Measurements from ENCODE around the gene SLC43A3. TPM values are rescaled to one million over a fixed set of nuclear protein-coding genes. Genes with fewer than 3 reads are reported as not detected.

The SLC43A3 gene
- total and polyA plus RNA-seq, 2 of the 4 experiments (the other 2 are of a cell fraction): 12.7 to 21.1 TPM

DNA sequence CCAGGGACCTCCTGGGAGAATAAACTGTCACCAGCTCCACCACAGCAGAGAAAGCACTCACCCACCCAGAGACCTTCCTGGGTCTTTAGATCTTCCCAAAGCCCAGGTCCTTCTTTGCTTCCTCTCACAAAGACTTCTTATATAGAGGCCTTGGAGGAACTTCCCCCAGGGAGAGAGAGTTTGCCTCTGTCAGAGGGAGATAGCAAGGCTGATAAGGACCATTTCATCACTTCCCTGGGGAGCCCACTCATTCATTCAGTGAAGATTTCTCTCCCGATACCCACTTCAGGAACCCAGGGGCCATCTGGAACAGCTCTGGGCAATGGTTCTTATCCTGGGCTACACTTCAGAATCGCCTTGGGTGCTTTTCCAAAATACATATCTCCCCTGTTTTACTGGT is 36.4 kb downstream of the SLC43A3 start, which contains the start of gene PRG2:
Gene PRG2 (minus strand): TSS at position 116 of the 400 bp plus-strand sequence. CDS start 706 bp downstream, outside the sequence.
- WGBS, 2 experiments (ENCODE audit: extremely low coverage in 2 of 2, insufficient read length in 1 of 2): no CpG with 5 or more reads among the region's 2 CpGs
- Histone ChIP-seq H4K91ac (ENCODE audit: insufficient read depth, low read depth, low read length) (no peak within 1 kb of the TSS), H3K4me3 (ENCODE audit: insufficient read depth, low read depth, low read length) (no peak within 1 kb of the TSS), H2BK15ac (ENCODE audit: low read depth, low read length) (no peak within 1 kb of the TSS), H2BK5ac (ENCODE audit: low read depth, low read length, poor library complexity, severe bottlenecking) (no peak within 1 kb of the TSS), H3K9me3 (ENCODE audit: control insufficient read depth, insufficient read depth, low read length) (no peaks in the 10 kb centered on the region), H3K56ac (ENCODE audit: extremely low read depth, insufficient read depth, low read length) (no peak within 1 kb of the TSS), H3K14ac (replicated peaks; ENCODE audit: low read depth, low read length) (no peak within 1 kb of the TSS), H3K36me3 (ENCODE audit: control insufficient read depth, insufficient read depth, low read length) (no peaks in the 10 kb centered on the region), H3K4me2 (ENCODE audit: low read depth, low read length) (no peak within 1 kb of the TSS), H4K8ac (ENCODE audit: low read depth in 2 of 2, low read length in 2 of 2) (no peak within 1 kb of the TSS), H3K27me3 (ENCODE audit: control insufficient read depth, insufficient read depth, low read length) (peaks cover 40% of the 10 kb centered on the region), H4K20me1 (ENCODE audit: insufficient read depth, low read length) (no peaks in the 10 kb centered on the region), H2AK5ac (ENCODE audit: low read depth, low read length) (no peak within 1 kb of the TSS), H3K27ac (ENCODE audit: insufficient read depth, low read length) (no peak within 1 kb of the TSS), H3K9me1 (ENCODE audit: insufficient read depth, low read length) (no peaks in the 10 kb centered on the region), H3K4ac (ENCODE audit: low read depth, low read length) (no peak within 1 kb of the TSS), H3K23ac (ENCODE audit: low read depth, low read length) (no peak within 1 kb of the TSS), H3K4me1 (ENCODE audit: control insufficient read depth, insufficient read depth, low read length) (no peaks in the 10 kb centered on the region), H2BK20ac (ENCODE audit: low read depth, low read length) (no peak within 1 kb of the TSS), H3K18ac (ENCODE audit: low read depth, low read length) (no peak within 1 kb of the TSS), H3K79me1 (ENCODE audit: low read depth in 1 of 2, low read length in 2 of 2) (no peaks in the 10 kb centered on the region), H4K5ac (ENCODE audit: low read depth, low read length) (no peak within 1 kb of the TSS), H2AFZ (replicated peaks; ENCODE audit: low read length, poor library complexity) (no peak within 1 kb of the TSS), H2AK9ac (replicated peaks; ENCODE audit: low read depth, low read length, poor library complexity) (no peak within 1 kb of the TSS), H2BK120ac (ENCODE audit: low read depth, low read length) (no peak within 1 kb of the TSS), H3K9ac (ENCODE audit: low read depth, low read length) (no peak within 1 kb of the TSS)
- no peak for DNase-seq
- BruUV-seq (replicated peaks): no TSS peak
- intact Hi-C loops (cut with micrococcal nuclease) (no loop called here), in situ Hi-C loops (cut with MboI; ENCODE audit: low sequenced_read_pairs) (no loop called here), dilution Hi-C loops (cut with HindIII; ENCODE audit: low sequenced_read_pairs, unreplicated experiment) (no loop called here)
- TF ChIP-seq FOS (IDR thresholded peaks at IDR 0.05; ENCODE audit: low read depth, low read length) (no peak), MXI1 (IDR thresholded peaks at IDR 0.05; ENCODE audit: borderline replicate concordance, low read depth, low read length) (no peak), MAZ (IDR thresholded peaks at IDR 0.05; ENCODE audit: borderline replicate concordance, low read depth, low read length) (no peak), RFX5 (IDR thresholded peaks at IDR 0.05; ENCODE audit: low read depth, low read length) (no peak), POLR2A (IDR thresholded peaks at IDR 0.05; ENCODE audit: low read depth, low read length) (no peak), CHD1 (IDR thresholded peaks at IDR 0.05; ENCODE audit: low read depth, low read length) (no peak), NFE2L2 (IDR thresholded peaks at IDR 0.05; ENCODE audit: low read depth, low read length) (no peak), RCOR1 (IDR thresholded peaks at IDR 0.05; ENCODE audit: insufficient replicate concordance, low read length) (no peak), MAFK (IDR thresholded peaks at IDR 0.05; ENCODE audit: low read depth, low read length) (no peak)
- ChIA-PET POLR2A (ENCODE audit: unreplicated experiment) (no interaction called here), CTCF (no interaction called here)
- no peak for ATAC-seq (ENCODE audit: low read depth)

Measured in IMR-90 (cell line).